Sigmoid colon (tissue), 4 donors: ENCODE results near the gene ARHGAP22.
A peak's percentile ranks its signal among the peaks of the same experiment; 100 is the strongest.

Experiments used
- EP300 ChIP-seq, 4 donors: sonication (generic); formaldehyde crosslinking; IDR thresholded peaks; one replicate each; pipeline ENCODE4 v1.6.1; 2017; ENCODE audit warnings: antibody characterized with exemption in 4 of 4
- POLR2A ChIP-seq, 2 donors: fragments of 450-650 bp; IDR thresholded peaks; one replicate each; pipeline ENCODE4 v1.6.1; 2016; ENCODE audit warnings: antibody characterized with exemption in 2 of 2, mild to moderate bottlenecking in 2 of 2, moderate library complexity in 2 of 2
- POLR2AphosphoS5 ChIP-seq, 4 donors: sonication (generic); formaldehyde crosslinking; IDR thresholded peaks; one replicate each; pipeline ENCODE4 v1.6.1; 2017; ENCODE audit warnings: antibody characterized with exemption in 4 of 4
- TF ChIP-seq, protein P1 (sequence below), 4 experiments: fragments of 450-650 bp in 3 of 4; fragments of 200-600 bp in 1 of 4; IDR thresholded peaks; one replicate each; pipeline ENCODE4 v1.5.1; 2016 to 2019; ENCODE audit warnings: antibody characterized with exemption in 4 of 4, mild to moderate bottlenecking in 3 of 4, moderate library complexity in 2 of 4

DNA sequence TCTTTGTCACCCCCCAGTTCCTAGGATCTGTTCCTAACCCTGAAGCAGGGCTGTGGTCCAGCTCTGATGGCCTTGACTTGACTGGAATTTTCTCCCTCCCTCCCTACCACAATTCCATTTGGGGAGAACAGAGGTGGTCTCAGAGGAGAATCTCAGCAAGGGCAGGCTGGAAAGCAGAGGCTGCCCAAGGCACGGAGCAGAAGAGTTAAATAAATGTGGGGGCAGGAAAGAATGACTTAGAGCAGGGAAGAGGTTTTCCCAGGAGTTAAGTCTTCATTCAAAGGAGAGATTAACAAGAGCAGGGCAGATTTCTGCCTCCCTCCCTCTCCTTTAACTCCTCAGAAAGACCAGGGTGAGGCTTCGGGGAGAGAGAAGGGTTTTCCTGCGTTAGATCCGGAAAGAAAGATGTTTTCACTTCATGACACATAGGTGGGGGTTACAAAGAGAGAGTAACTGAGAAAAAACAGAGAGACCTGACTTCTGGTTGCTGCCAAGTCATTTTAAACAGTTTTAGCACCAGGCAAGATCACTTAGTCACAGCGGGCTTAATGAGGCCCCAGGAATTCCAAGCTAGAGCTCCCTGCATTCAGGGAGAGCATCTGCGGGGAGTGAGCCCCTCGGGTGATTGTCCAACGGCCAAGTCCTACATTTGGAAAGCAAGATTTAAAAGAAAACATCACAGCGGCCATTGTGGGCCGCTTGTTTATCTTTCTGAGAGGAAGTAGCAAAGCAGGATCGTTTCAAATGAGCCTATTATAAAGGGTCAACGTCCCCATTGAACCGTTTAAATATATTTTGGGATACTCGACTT, 78.7 kb downstream of the ARHGAP22 start:
- TF ChIP-seq, protein P1, sequence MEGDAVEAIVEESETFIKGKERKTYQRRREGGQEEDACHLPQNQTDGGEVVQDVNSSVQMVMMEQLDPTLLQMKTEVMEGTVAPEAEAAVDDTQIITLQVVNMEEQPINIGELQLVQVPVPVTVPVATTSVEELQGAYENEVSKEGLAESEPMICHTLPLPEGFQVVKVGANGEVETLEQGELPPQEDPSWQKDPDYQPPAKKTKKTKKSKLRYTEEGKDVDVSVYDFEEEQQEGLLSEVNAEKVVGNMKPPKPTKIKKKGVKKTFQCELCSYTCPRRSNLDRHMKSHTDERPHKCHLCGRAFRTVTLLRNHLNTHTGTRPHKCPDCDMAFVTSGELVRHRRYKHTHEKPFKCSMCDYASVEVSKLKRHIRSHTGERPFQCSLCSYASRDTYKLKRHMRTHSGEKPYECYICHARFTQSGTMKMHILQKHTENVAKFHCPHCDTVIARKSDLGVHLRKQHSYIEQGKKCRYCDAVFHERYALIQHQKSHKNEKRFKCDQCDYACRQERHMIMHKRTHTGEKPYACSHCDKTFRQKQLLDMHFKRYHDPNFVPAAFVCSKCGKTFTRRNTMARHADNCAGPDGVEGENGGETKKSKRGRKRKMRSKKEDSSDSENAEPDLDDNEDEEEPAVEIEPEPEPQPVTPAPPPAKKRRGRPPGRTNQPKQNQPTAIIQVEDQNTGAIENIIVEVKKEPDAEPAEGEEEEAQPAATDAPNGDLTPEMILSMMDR (IDR thresholded peaks at IDR 0.05), result no peak
- TF ChIP-seq POLR2A (IDR thresholded peaks at IDR 0.05) (no peak), POLR2AphosphoS5 (IDR thresholded peaks at IDR 0.05) (peak in 3 of 4 donors; percentile 38 to 58 (median 49)), EP300 (IDR thresholded peaks at IDR 0.05) (peak in 1 of 4 donors; percentile 18)
